PC-3 (cell line): ENCODE results near the gene DHX32. TPM values are rescaled to one million over a fixed set of nuclear protein-coding genes. Genes with fewer than 3 reads are reported as not detected.

Source experiments
- ATAC-seq: fragments of 200-7000 bp; cut with Tn5 transposase; 2 replicates; pipeline ENCODE4 v1.9.1; 2020; ENCODE audit warnings: mild to moderate bottlenecking, moderate library complexity
- BruUV-seq: library from RNA; stranded (reverse); fragments of 400-500 nt; replicated peaks from 2 replicates; lab custom pipeline; 2021; lab: Mats Ljungman, UMichigan
- CTCF ChIA-PET: fragments of 300-600 bp; sonication (Branson Sonifier 250); formaldehyde crosslinking; loops from one replicate; lab custom pipeline; 2022; ENCODE audit warnings: antibody characterized with exemption; lab: Charles Lee
- POLR2A ChIA-PET: fragments of 300-600 bp; sonication (Branson Sonifier 250); formaldehyde crosslinking; loops from one replicate; lab custom pipeline; 2022; ENCODE audit warnings: antibody characterized with exemption; ENCODE audit not compliant: unreplicated experiment; lab: Charles Lee
- DNase-seq: peaks from one replicate; pipeline ENCODE4 v3.0.0-alpha.2; 2015
- H2AFZ ChIP-seq: fragments of 300-600 bp; sonication (generic); 2 replicates; pipeline ENCODE4 v1.6.0; 2016; ENCODE audit warnings: antibody characterized with exemption, low read length
- H3F3A ChIP-seq: fragments of 300-600 bp; sonication (generic); one replicate; pipeline ENCODE4 v1.6.0; 2017; ENCODE audit warnings: antibody characterized with exemption, low read length, control low read depth, mild to moderate bottlenecking; ENCODE audit not compliant: unreplicated experiment
- H3K27ac ChIP-seq: fragments of 300-600 bp; sonication (generic); 2 replicates; pipeline ENCODE4 v1.5.1; 2016; ENCODE audit warnings: mild to moderate bottlenecking, low read length
- H3K27me3 ChIP-seq: fragments of 300-600 bp; sonication (generic); 2 replicates; pipeline ENCODE4 v1.6.1; 2016; ENCODE audit warnings: low read length, mixed read lengths
- H3K36me3 ChIP-seq: fragments of 300-600 bp; sonication (generic); 2 replicates; pipeline ENCODE4 v1.6.1; 2016; ENCODE audit warnings: low read depth, mixed run types, low read length, mixed read lengths
- H3K4me1 ChIP-seq: fragments of 300-600 bp; sonication (generic); 2 replicates; pipeline ENCODE4 v1.5.1; 2016; ENCODE audit warnings: low read length; ENCODE audit not compliant: insufficient read depth
- H3K4me2 ChIP-seq: fragments of 300-600 bp; sonication (generic); 2 replicates; pipeline ENCODE4 v1.6.0; 2016; ENCODE audit warnings: low read length
- H3K4me3 ChIP-seq: fragments of 300-600 bp; sonication (generic); 2 replicates; pipeline ENCODE4 v1.5.1; 2016; ENCODE audit warnings: mild to moderate bottlenecking, low read length, mixed read lengths
- H3K79me2 ChIP-seq: fragments of 300-600 bp; sonication (generic); 2 replicates; pipeline ENCODE4 v1.6.1; 2017; ENCODE audit warnings: low read length, mixed read lengths
- H3K9ac ChIP-seq: fragments of 300-600 bp; sonication (generic); 2 replicates; pipeline ENCODE4 v1.6.0; 2016; ENCODE audit warnings: mild to moderate bottlenecking, low read length
- H3K9me2 ChIP-seq: fragments of 300-600 bp; sonication (generic); replicated peaks from 2 replicates; pipeline ENCODE4 v1.6.1; 2016; ENCODE audit warnings: mixed run types, low read length, mixed read lengths
- H3K9me3 ChIP-seq: fragments of 300-600 bp; sonication (generic); 2 replicates; pipeline ENCODE4 v1.6.1; 2016; ENCODE audit warnings: low read length, mixed read lengths
- H4K20me1 ChIP-seq: fragments of 300-600 bp; sonication (generic); 2 replicates; pipeline ENCODE4 v1.6.1; 2016; ENCODE audit warnings: low read length, mixed read lengths
- EZH2 ChIP-seq: fragments of 300-600 bp; sonication (generic); IDR thresholded peaks from one replicate; pipeline ENCODE4 v1.6.1; 2017; ENCODE audit warnings: antibody characterized with exemption, mild to moderate bottlenecking, low read length; ENCODE audit not compliant: unreplicated experiment
- EZH2phosphoT487 ChIP-seq: fragments of 300-600 bp; sonication (generic); IDR thresholded peaks from 2 replicates; pipeline ENCODE4 v1.6.1; 2018; ENCODE audit warnings: mild to moderate bottlenecking, antibody characterized with exemption, low read length, borderline replicate concordance
- intact Hi-C: fragments of 100-400 bp; cut with micrococcal nuclease; formaldehyde crosslinking; loops from 2 replicates; pipeline ENCODE4 v1.9.0; 2023
- total RNA-seq: library from RNA; depleted of rRNA; stranded (reverse); fragments of >200 nt; gene quantifications from 2 replicates; pipeline ENCODE4 v1.2.3, GENCODE V29; 2014
- TF ChIP-seq, protein P1 (sequence below): fragments of 300-600 bp; sonication (generic); conservative IDR thresholded peaks from 2 replicates; pipeline ENCODE4 v1.5.1; 2017; ENCODE audit warnings: antibody characterized with exemption, low read depth, mild to moderate bottlenecking, low read length

DHX32 gene
- total RNA-seq, 1 experiment from 2014 or later, result 38.7 TPM

DNA sequence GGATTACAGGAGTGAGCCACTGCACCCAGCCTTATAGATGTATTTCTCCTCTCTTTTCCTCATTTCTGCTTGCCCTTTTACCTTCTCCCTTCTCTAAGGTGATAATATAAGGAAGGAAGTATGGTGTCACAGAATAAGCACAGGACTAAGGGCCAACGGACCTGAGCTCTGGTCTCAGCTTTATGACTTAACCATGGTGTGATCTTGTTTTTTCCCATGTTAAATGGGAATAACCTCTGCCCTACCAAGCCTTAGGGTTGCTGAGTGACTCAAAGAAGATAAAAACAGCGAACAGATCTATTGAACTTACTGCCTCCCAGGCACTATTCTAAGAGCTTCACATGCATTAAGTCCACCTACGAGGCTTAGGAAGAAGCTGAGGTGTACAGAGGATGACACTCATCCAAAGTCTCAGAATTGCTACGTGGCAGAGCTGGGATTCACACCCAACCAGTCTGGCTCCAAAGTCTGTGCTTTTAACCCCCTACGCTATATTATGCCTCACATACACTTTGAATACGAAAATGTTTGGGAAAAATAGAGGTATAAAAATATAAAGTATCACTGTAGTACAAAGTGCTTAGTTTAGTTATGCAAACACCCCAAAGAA, 63.6 kb downstream of the DHX32 start:
- H3F3A ChIP-seq, result no peaks in the 10 kb centered on the region
- intact Hi-C loops, result no loop called here
- H3K27ac ChIP-seq, result no peak overlapping the region
- no TSS peak for BruUV-seq
- ChIA-PET CTCF (no interaction called here), POLR2A (no interaction called here)
- no peaks in the 10 kb centered on the region for H4K20me1 ChIP-seq
- DNase-seq (no peak), ATAC-seq (no peak)
- H3K27me3 ChIP-seq, result no peaks in the 10 kb centered on the region
- no peak overlapping the region for H3K9ac ChIP-seq
- TF ChIP-seq EZH2phosphoT487 (no peak), EZH2 (no peak)
- TF ChIP-seq, protein P1, sequence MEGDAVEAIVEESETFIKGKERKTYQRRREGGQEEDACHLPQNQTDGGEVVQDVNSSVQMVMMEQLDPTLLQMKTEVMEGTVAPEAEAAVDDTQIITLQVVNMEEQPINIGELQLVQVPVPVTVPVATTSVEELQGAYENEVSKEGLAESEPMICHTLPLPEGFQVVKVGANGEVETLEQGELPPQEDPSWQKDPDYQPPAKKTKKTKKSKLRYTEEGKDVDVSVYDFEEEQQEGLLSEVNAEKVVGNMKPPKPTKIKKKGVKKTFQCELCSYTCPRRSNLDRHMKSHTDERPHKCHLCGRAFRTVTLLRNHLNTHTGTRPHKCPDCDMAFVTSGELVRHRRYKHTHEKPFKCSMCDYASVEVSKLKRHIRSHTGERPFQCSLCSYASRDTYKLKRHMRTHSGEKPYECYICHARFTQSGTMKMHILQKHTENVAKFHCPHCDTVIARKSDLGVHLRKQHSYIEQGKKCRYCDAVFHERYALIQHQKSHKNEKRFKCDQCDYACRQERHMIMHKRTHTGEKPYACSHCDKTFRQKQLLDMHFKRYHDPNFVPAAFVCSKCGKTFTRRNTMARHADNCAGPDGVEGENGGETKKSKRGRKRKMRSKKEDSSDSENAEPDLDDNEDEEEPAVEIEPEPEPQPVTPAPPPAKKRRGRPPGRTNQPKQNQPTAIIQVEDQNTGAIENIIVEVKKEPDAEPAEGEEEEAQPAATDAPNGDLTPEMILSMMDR, result no peak
- no peaks in the 10 kb centered on the region for H3K4me1 ChIP-seq
- H3K4me2 ChIP-seq, result no peak overlapping the region
- no peaks in the 10 kb centered on the region for H3K9me3 ChIP-seq
- peaks cover 16% of the 10 kb centered on the region for H3K79me2 ChIP-seq
- no peak overlapping the region for H2AFZ ChIP-seq
- no peak overlapping the region for H3K4me3 ChIP-seq
- no peaks in the 10 kb centered on the region for H3K9me2 ChIP-seq
- no peaks in the 10 kb centered on the region for H3K36me3 ChIP-seq

GRCh38 chr10:125816548-125816947, 64.5 kb downstream of the DHX32 start:
- POLR2A ChIA-PET, result no interaction called here
- no peaks in the 10 kb centered on the region for H3K27me3 ChIP-seq
- H3K4me2 ChIP-seq, result no peak overlapping the region
- CTCF ChIA-PET, result no interaction called here
- no peaks in the 10 kb centered on the region for H3K9me3 ChIP-seq
- no peaks in the 10 kb centered on the region for H4K20me1 ChIP-seq
- no peak for DNase-seq
- H3K36me3 ChIP-seq, result no peaks in the 10 kb centered on the region
- BruUV-seq, result no TSS peak
- TF ChIP-seq, protein P1, result no peak
- TF ChIP-seq EZH2phosphoT487 (no peak), EZH2 (no peak)
- peaks cover 7% of the 10 kb centered on the region; the same call in 1 of the 2 replicates for H3K79me2 ChIP-seq
- H3K4me1 ChIP-seq, result no peaks in the 10 kb centered on the region
- ATAC-seq, result no peak
- H3F3A ChIP-seq, result no peaks in the 10 kb centered on the region
- H3K9me2 ChIP-seq, result no peaks in the 10 kb centered on the region
- no peak overlapping the region for H2AFZ ChIP-seq
- no peak overlapping the region for H3K9ac ChIP-seq
- H3K4me3 ChIP-seq, result no peak overlapping the region
- no peak overlapping the region for H3K27ac ChIP-seq
- intact Hi-C loops, result no loop called here

- no peak overlapping the region for H2AFZ ChIP-seq
- H3K9me3 ChIP-seq, result no peaks in the 10 kb centered on the region
- DNase-seq, result no peak
- intact Hi-C loops, result no loop called here
- ChIA-PET POLR2A (no interaction called here), CTCF (no interaction called here)
- 0 out of 2 replicates have a peak, but pooled peaks cover under 1% of the 10 kb centered on the region for H3K79me2 ChIP-seq
- no peak overlapping the region for H3K4me3 ChIP-seq
- no TSS peak for BruUV-seq
- H3K9me2 ChIP-seq, result no peaks in the 10 kb centered on the region
- no peaks in the 10 kb centered on the region for H3K4me1 ChIP-seq
- no peaks in the 10 kb centered on the region for H4K20me1 ChIP-seq
- peaks cover 3% of the 10 kb centered on the region; the same call in 1 of the 2 replicates for H3K36me3 ChIP-seq
- H3K4me2 ChIP-seq, result no peak overlapping the region
- H3K27ac ChIP-seq, result no peak overlapping the region
- TF ChIP-seq EZH2, result no peak
- TF ChIP-seq, protein P1, result no peak
- no peak for TF ChIP-seq EZH2phosphoT487
- no peaks in the 10 kb centered on the region for H3K27me3 ChIP-seq
- H3K9ac ChIP-seq, result no peak overlapping the region
- H3F3A ChIP-seq, result no peaks in the 10 kb centered on the region
- no peak for ATAC-seq
Observed at GRCh38 chr10:125815764-125816163, 65.3 kb downstream of the DHX32 start.
